Body of pancreas (tissue), 4 donors: Measurements from ENCODE around the gene TTYH1.

Experiments
- POLR2A ChIP-seq, 3 donors: fragments of 450-650 bp; IDR thresholded peaks; one replicate each; pipeline ENCODE4 v1.6.1; 2016; ENCODE audit warnings: antibody characterized with exemption in 3 of 3, mild to moderate bottlenecking in 2 of 3
- TF ChIP-seq, protein P1 (sequence below), 7 experiments: fragments of 450-650 bp in 4 of 7; fragments of 200-600 bp in 3 of 7; sonication (generic) in 3 of 7; IDR thresholded peaks; one replicate each; pipeline ENCODE4 v1.5.1; 2016 to 2019; ENCODE audit warnings: antibody characterized with exemption in 7 of 7

DNA sequence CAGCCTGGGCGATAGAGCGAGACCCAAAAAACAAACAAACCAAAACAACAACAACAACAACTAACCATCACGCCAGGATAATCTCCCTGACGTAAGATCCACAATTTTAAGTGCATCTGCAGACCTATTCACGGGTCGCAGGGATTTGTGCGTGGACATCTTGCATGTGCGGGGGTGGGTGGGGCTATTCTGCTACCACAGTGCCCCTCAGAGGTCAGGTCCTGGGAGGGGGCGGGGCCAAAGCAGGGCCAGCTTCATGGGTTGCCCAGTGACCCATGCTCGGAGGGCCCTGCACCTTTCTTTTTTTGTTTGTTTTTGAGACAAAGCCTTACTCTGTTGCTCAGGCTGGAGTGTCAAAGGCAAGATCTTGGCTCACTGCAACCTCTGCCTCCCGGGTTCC lies 60.4 kb downstream of the TTYH1 start:
- TF ChIP-seq, protein P1, sequence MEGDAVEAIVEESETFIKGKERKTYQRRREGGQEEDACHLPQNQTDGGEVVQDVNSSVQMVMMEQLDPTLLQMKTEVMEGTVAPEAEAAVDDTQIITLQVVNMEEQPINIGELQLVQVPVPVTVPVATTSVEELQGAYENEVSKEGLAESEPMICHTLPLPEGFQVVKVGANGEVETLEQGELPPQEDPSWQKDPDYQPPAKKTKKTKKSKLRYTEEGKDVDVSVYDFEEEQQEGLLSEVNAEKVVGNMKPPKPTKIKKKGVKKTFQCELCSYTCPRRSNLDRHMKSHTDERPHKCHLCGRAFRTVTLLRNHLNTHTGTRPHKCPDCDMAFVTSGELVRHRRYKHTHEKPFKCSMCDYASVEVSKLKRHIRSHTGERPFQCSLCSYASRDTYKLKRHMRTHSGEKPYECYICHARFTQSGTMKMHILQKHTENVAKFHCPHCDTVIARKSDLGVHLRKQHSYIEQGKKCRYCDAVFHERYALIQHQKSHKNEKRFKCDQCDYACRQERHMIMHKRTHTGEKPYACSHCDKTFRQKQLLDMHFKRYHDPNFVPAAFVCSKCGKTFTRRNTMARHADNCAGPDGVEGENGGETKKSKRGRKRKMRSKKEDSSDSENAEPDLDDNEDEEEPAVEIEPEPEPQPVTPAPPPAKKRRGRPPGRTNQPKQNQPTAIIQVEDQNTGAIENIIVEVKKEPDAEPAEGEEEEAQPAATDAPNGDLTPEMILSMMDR (IDR thresholded peaks at IDR 0.05), result no peak
- no peak for TF ChIP-seq POLR2A (IDR thresholded peaks at IDR 0.05)
